NCI-H2081 treated with DMSO at 0.1 percent for 48 hours (cell line): ENCODE measurements around the gene PIP5KL1.

ENCODE experiments used
- DNase-seq: peaks from one replicate; lab custom pipeline; 2025; lab: John Stamatoyannopoulos, UW

The PIP5KL1 gene

DNA sequence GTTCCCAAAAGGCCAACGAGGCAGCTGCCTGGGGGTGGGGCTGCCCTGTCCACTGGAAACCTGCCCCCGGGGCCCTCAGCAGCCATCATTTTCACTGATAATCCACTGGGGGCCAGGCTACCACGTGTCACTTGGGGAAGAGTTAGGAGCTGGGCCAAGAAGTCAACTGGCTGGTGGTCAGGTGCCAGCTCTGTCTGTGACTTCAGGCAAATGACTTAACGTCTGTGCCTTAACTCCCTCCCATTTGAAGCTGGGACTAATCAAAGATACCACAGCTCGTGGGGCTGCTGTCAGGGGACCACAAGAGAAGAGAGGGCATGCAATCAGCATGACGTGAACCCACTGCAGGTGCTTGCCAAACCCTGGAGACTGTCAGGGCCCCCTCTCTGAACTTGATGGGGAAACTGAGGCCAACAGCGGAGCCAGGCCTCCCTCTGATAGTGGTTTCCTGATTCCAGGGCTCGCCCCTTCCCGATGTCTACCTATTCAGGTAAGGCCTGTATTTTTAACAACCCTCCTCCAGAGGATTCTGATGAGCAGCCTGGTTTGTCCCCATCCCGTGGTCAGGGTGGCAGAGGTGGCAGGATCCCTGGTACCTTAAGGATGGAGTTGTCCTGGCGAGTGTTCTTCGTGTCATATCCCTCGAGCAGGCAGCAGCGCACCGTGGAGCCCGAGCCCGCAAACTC is 19.4 kb upstream of the PIP5KL1 start:
- no peak for DNase-seq

DNA sequence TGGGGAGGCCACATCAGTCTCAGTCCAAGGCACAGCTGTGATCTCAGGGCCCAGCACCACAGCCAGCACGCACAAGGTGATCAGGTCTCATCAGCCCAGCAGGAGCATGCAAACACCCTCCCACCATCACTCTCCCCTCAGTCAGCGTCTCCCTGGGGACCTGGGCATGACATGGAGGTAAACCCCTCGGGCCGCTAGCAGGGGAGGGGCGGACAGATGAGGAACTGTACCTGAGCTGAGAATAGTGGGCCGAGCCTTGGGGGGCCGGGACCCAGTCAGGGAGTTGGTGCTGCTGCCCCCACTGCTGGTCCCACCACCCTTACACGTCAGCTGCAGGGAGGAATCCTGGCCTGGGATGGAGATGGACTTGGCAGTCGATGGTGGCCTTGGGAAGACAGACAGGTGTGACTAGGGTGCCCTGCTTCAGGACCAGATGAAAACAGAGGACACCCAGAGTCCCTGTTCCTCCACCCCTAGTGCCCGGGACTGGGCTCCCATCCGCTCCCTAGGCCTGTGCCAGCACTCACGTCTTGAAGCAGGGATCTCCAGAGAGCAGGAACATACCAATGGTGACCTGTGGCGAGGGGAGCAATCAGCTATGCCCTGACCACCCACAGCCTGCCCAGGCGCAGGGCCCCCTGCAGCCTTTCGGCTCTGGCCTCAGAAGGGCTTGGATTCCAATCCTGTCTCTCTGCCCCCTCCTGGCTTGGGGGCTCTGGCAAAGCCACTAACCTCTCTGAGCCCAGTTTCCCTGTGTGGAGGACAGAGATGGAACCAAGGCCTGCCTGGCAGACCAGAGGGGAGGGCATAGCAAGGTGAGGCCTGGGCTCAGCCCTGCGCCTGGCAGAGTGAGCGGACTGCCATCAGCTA is 17.5 kb upstream of the PIP5KL1 start:
- no peak for DNase-seq

DNA sequence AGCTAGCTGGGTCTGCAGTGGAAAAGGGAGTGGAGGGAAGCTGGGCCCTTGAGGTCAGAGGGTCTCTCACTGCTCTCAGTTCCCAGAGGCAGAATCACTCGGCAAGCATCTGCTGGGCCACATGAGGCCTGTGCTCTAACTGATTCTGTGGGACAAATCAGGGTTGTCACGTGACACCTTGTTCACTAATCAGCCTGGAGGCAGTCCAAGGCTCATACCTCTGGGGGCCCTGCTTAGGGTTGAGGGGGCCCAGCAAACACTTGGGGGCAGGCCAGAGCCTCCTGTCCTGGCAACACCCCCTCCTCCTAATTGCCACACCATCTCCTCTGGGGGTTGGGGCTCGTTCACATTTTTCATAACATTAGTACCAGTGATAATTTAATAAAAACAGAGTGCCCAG is 16.2 kb upstream of the PIP5KL1 start:
- no peak for DNase-seq

DNA sequence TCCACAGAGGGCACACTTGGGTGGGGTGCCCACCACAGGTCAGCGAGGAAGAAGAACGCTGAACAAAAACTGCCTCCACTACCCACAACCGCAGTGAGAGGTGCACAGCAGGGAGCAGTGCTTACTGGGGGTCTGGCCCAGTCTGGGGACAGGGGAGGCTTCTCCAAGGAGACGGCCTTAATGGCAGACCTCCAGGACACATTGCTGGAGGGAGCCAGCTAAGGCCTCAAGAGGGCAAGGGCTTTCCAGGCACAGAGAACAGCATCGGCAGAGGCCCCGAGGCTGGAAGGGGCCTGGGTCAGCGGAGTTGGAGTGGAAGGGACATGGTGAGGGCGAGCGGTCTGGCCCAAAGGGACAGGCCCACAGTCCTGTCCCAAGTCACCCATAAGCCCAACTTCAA is 15.4 kb upstream of the PIP5KL1 start:
- no peak for DNase-seq

DNA sequence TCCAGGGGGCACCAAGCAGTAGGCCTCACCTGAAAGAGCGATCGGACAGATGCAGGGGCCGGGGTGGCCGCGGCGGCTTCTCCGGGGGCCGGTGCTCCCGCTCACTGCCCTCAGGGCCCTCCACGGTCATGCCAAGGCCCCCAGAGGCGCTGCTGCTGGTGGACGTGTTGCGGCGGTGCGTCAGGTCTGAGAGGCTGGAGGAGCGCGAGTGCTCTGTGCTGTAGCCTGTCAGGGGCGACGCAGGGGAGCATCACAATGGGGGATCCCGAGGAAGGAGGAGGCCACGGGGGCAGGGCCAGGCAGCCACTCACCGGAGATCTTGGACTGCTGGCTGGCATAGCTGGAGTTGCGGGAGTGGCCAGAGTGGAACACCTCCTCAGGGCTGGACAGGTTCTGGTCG is 14.8 kb upstream of the PIP5KL1 start:
- DNase-seq: no peak

DNA sequence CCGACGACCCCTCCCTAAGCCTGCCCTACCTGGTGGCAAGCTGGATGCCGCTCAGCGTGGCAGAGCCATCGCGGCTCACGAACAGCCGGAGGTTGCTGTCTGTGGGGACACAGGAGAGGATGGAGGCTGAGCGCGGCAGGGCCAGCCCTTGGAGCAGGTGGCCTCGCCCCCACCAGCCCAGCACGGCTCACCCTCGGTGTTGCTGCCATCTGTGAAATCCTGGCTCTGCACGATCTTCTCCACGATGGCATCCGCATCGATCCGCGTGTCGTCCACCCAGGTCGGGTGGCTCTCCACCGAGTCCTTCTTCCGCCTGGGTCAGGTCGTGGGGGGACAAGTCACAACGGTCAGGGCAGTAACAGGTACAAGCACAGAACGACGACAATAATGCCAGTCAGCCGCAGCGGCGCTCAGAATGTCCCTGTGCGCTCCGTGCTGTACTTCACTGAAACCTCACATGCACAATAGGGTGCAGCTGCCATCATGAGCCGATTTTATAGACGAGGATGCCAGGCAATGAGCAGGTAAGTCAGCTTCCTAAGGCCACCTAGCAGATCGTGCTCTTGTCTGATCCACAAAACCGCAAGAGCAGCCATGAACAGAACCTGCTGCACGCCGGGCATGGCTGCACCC is 14.1 kb upstream of the PIP5KL1 start:
- no peak for DNase-seq

DNA sequence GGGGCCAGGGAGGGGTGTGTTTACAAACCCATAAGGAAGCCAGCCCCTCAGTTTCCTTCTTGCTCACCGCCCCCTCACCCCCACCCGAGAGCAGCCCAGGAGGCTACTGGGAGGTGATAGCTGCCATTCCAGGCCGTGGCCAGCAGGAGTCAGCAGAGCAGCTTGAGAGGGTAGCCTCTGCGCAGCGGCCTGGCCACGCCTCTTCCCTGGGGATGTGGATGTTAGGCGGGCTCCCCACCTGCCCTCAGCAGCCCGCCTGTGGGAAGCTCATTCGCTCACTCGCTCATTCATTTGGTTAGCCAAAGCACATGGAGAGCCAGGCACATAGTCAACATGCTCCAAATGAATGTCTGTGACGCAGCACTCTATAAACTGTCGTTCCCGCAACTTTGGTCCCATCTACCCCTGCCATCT is 13.2 kb upstream of the PIP5KL1 start:
- DNase-seq: peak; percentile 53

DNA sequence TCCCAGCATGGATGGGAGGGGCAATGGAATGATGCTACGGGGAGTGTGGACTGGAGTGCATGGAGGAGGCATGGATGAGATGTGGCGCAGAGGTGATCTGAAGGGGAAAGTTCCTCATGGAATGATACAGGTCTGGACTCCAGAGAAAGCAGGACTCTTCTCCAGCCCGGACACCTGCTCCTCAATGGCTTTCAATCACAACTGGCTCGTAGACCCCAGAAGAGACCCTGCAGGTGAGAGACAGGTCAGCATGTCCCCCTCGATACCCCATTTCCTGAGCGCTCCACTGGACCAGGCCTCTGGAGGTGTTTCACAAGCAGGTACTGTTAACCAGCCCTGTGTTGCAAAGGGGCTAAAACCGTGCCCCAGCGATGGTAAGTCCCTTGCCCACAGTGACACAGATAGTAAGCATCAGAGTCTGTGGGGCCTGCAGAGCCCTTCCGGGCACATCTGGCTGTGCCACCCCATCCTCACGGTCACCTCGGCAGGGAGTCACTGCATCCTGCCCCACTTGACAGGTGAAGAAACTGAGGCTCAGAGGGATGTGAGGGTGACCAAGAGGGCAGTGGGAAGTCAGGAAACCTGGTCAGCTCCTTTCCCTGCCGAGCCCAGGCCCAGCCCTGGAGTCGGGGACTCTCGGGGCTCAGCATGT is 12.6 kb upstream of the PIP5KL1 start:
- no peak for DNase-seq

DNA sequence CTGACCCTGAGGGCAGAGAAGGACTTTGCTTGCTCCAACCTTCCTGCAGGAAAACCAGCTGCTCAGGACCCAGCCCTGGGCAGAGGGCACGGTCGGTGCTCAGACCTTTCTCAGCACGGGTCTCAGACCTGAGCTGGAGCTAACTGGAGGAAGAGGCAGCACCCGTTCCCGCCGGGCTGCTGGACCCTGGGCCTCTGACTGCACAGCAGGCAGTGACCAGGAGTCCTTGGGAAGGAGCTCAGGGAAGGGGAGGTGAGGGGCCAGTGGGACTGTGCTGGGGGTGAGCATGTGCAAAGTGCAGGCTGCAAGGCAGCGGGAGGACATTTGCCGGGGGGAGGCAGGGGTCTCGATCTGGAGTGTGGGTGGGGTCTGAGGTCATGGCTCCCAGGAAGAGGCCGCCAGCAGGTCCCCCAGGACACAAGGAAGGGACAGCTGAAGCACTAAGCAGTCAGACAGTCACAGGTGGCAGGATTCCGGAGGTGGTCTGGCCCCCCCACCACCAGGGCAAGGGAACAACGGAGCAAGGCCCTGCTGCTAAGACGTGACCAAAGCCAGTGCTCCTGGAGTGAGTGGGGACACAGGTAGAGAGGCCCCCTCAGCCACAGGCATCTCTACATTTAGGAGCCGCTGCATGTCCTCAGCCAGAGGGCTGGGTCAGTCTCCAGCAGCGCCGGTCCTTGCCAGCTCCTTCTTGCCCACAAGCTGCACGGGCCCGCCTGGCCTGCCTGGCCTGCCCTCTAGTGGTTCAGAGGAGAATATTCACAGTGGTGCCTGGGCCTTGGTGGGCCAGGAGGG is 11.8 kb upstream of the PIP5KL1 start:
- no peak for DNase-seq

DNA sequence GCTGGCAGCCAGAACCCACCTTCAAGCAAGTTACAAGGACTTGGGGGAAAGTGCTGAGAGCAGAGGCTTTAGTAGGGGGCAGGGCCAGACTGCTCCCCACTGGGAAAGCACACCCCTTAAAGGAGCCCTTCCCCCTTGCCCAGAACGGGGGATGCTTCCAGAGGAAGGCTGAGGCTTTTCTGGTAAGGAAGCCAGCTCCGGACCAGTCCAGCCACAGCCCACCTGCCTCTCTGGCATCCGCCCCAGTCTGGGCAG is 11.3 kb upstream of the PIP5KL1 start:
- no peak for DNase-seq

DNA sequence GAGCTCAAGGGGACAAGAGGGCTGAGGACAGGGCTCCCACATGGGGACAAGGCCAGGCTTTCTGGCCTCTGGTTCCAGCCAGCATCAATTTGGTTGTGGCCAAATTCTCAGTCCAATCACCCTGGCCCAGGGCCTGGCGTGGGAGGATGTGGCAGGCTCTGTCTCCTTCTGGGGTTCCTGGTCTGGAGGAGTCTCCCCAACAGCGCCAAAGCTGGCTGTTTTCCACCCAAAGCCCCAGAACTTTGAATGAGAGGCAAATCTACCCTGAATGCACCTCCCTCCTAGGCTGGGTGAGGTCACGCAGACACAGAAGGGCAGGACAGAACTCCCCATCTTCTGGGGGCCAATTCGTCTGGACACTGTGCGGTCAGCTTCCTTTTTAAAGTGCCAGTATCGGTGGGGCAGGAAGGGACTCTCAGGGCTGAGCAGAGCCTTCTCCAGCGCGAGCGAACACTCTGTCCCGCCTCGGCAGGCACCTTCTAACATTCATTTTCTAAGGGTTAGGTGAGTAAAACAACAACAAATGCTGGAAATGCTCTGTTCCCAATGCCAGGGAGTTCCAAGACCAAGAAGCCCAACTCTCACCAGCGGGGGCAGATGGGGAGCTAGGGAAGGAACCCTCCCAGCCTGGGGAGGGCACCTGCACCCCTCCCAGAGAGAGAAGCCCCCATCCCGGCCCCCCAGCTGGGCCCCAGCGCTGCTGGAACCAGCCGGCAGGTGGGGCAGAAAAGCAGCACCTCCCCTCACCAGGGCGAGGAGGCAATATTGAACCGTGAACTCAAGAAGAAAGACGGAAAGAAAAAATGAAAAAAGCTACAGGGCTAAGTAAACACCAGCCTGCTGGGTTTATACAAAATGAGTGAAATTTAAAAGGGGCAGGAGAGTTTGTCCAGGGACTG is 10.7 kb upstream of the PIP5KL1 start:
- DNase-seq: no peak

DNA sequence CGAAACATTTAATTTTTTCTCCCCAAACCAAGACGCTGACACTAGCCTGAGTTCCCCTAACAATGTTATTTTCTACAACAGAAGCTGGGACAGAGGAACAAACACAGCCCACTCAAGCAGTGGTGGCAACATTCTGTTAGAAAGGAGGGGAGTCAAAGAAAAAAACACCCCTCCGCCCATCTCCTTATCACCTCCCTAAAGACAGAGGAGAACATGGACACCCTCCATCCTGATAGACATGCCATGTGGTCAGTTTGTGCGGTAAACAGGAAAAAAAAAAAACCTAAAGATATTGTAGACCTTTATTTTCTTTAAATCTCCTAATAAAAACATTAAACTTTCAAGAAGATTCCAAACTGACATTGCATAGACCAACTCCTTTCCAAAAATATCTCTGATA is 10.0 kb upstream of the PIP5KL1 start:
- no peak for DNase-seq

DNA sequence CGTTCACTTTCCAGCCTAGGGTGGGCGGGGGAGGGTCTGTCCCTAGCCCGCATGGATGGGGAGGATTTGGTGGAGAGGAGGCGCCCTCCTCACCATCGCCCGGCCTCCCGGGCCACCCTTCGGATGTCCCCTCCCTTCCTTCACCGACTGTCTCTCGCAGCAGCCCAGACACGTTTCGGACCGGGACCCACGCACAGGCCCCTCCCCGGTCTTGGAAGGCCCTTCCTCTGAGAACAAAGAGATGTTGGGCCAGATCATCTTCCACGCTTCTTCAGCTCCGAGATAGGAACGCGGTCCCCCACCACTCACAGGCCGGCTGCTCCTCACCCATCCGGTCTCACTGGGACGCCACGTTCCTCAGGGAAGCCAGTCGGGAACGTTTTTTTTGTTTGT is 7.7 kb upstream of the PIP5KL1 start:
- DNase-seq: no peak

DNA sequence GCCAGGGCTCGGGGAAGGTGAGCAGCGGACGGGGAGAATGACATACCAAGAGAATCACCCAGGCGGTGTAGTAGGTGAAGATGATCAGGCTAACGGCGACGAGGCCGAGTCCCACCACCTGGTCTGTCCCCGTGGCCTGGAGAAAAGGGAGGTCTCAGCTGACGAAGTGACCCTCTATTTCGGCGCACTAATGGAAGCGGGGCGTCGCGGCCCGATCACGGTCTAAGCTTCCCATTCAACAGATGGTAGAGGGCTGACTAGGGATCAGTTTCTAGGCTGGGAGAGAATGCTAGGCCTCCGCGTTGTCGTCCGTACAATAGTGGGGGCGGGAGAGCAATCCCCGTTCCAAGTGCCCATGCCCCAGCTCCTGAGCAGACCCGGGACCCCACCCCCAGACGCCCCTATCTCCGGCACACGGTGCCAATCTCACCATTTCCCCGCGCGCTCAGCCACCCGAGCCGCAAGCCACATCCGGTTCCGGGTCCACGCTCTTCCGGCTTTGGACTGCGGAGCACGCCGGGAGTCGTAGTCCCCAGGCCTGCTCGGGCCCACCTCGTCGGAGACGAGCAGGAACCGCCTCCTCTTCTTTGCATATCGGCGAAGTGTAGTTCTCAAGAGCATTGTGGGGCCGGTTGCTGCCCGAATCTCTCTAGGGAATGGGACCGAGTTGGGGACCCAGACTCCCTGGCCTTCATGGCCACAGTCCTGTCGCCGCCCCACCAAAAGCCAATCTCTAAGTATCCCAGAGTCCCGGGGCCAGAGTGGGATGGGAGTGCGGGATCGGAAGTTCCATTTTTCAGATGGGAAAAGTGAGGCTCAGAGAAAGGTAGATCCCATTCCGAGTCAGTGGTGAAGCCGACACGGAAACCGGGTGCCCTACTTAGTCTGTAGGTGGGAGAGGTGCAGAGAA is 7.1 kb upstream of the PIP5KL1 start, which contains the start of gene DPM2:
TSS of gene DPM2 (minus strand) at position 467 of the 910 bp plus-strand sequence. CDS start at position 433, 34 bp downstream.
- no peak for DNase-seq

DNA sequence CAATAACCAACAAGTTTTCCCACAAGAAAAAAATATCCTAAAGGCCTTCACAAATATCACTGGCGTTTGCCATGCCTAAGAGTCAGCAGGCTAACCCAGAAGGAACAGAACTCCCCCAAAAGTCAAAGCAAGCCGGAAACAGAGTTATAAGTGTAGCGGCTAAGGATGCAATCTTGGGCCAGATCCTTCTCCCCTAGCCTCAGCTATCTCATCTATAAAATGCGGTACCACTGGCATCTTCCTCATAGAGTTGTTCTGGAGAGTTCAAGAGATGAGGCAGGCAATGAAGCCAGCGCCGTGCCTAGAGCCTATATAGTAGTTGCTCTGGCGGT is 6.4 kb upstream of the PIP5KL1 start:
- DNase-seq: no peak

DNA sequence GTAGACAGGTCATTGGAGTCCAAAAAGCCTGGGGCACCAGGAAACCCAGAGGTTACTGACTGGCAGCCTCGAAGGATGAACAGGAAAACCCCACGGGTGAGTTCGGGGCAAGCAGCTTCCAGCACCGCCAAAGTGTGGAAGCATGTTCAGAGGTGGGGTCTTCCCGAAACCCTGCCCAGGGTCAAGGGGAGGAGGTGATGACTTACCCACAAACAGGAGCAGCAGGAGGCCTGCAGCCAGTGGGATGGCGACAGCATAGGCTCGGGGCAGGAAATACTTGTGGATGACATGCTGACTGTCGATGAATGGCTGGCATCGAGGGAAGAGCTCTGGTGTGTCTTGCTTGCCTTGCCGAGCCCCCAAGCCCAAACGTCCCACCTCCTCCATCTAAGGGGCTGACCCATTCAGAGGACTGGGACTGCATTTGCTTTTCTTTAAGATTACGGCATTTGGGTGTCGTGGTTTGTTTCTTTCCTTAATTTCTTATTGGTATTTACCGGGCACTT is 5.8 kb upstream of the PIP5KL1 start:
- DNase-seq: no peak

DNA sequence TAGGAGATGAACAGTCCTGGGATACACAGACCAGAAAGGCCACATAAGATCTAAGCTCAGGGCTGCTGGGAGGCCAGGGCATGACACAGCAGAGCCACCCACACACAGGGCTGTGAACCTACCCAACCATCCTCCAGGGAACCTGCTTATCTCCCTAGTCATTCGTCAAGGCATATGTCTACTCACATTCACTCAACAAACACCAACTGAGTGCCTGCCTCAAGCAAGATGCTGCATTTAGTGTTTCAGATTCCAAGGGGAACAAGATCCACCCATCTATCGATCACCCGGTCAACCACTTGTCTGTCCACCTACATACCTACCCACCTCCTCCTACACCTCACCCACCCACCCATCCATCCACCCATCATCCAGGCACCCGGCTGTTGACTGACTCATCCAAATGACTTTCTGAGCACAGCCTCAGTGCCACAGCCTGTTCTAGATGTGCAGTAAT is 5.2 kb upstream of the PIP5KL1 start:
- DNase-seq: no peak

DNA sequence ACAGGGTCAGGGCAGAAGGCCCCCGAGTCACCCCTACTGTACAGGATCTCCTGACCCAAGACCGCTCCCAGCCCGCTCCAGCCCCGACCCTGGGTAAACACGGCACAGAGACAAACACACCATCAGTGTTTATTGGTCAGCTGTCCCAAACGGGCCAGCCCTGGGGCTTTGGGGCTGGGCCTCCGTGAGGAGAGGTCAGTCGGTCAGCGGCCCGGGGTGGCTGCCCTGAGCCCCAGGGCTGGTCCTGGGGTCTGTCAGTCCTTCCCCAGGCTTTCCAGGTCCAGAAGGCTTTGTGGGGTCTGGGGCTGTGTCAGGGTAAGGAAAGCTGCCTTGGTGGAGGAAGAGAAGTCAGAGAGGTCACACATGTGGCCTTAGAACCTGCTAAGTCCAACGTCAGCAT is 4.4 kb upstream of the PIP5KL1 start:
- DNase-seq: no peak

DNA sequence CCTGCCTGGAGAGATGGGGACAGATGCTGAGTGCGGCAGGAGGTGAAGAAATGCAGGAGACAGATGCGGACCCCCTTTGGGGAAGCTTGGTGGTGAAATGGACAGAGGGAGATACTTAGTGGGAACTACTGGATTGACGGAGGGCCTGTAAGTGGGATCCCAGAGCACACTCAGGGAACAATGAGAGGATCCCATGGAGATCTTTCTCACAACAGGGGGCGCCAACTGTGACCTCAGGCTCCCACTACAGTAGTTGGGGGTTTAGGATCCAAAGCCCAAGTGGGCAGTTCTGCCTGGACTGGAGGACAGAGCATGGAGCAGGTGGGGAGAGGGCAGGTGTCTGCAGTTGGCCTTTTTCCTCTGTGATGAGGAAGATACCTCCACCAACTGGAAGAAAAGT is 3.7 kb upstream of the PIP5KL1 start:
- no peak for DNase-seq
